Keratinocyte (primary cell): ENCODE data around the gene ABCD1. TPM values are rescaled to one million over a fixed set of nuclear protein-coding genes. Genes with fewer than 3 reads are reported as not detected.

Source experiments
- DNase-seq: peaks from one replicate; pipeline ENCODE4 v3.0.0-alpha.2; 2011; ENCODE audit warnings: low read depth, missing footprints, low spot score
- FAIRE-seq: peaks from 2 replicates; lab custom pipeline; 2011; peaks lifted over from hg19 to GRCh38; lab: Jason Lieb, UNC
- H2AFZ ChIP-seq: 2 replicates; pipeline ENCODE4 v1.6.0; 2012; ENCODE audit warnings: low read length, control low read depth, inconsistent platforms; ENCODE audit not compliant: control insufficient read depth
- H3K27ac ChIP-seq: 2 replicates; pipeline ENCODE4 v1.5.1; 2011; ENCODE audit warnings: low read length; ENCODE audit not compliant: control insufficient read depth, insufficient read depth
- H3K27me3 ChIP-seq: 3 replicates; pipeline ENCODE4 v1.6.0; 2011; ENCODE audit warnings: low read length; ENCODE audit not compliant: control insufficient read depth, insufficient read depth; ENCODE audit errors: extremely low read depth
- H3K36me3 ChIP-seq, 2 experiments: 2 replicates in 1 of 2; 3 replicates in 1 of 2; pipeline ENCODE4 v1.5.1; 2011; ENCODE audit warnings: low read length in 2 of 2, mild to moderate bottlenecking in 1 of 2; ENCODE audit not compliant: control insufficient read depth in 2 of 2, insufficient read depth in 2 of 2; ENCODE audit errors: extremely low read depth in 1 of 2
- H3K4me1 ChIP-seq: 3 replicates; pipeline ENCODE4 v1.5.1; 2011; ENCODE audit warnings: low read length; ENCODE audit not compliant: control insufficient read depth, insufficient read depth; ENCODE audit errors: extremely low read depth
- H3K4me2 ChIP-seq: 3 replicates; pipeline ENCODE4 v1.6.0; 2011; ENCODE audit warnings: low read depth, low read length; ENCODE audit not compliant: control insufficient read depth, insufficient read depth; ENCODE audit errors: extremely low read depth
- H3K4me3 ChIP-seq, 3 experiments: fragments of 200-600 bp in 1 of 3; sonication (generic) in 1 of 3; 2 replicates in 2 of 3; 3 replicates in 1 of 3; pipeline ENCODE4 v1.5.1; 2011 to 2016; ENCODE audit warnings: low read length in 3 of 3, mild to moderate bottlenecking in 3 of 3, control low read depth in 2 of 3, inconsistent platforms in 1 of 3, low read depth in 1 of 3, mixed read lengths in 1 of 3, mixed run types in 1 of 3, moderate library complexity in 1 of 3; ENCODE audit not compliant: control insufficient read depth in 2 of 3, insufficient read depth in 2 of 3; ENCODE audit errors: extremely low read depth in 1 of 3
- H3K79me2 ChIP-seq: 2 replicates; pipeline ENCODE4 v1.6.0; 2012; ENCODE audit warnings: low read length; ENCODE audit not compliant: control insufficient read depth, insufficient read depth
- H3K9ac ChIP-seq: 3 replicates; pipeline ENCODE4 v1.6.0; 2011; ENCODE audit warnings: low read length; ENCODE audit not compliant: control insufficient read depth, insufficient read depth; ENCODE audit errors: extremely low read depth
- H3K9me1 ChIP-seq: 3 replicates; pipeline ENCODE4 v1.6.0; 2011; ENCODE audit warnings: low read length; ENCODE audit not compliant: control insufficient read depth, insufficient read depth; ENCODE audit errors: extremely low read depth
- H3K9me3 ChIP-seq: 2 replicates; pipeline ENCODE4 v1.5.1; 2012; ENCODE audit warnings: low read depth, low read length; ENCODE audit not compliant: control insufficient read depth
- H4K20me1 ChIP-seq: 3 replicates; pipeline ENCODE4 v1.6.0; 2011; ENCODE audit warnings: low read length; ENCODE audit not compliant: control insufficient read depth, insufficient read depth; ENCODE audit errors: extremely low read depth
- EZH2 ChIP-seq: IDR thresholded peaks from one replicate; pipeline ENCODE4 v1.6.1; 2012; ENCODE audit warnings: inconsistent platforms, mild to moderate bottlenecking, low read length, moderate library complexity
- dilution Hi-C: fragments of 300-500 bp; cut with MboI; formaldehyde crosslinking; loops from one replicate; pipeline ENCODE4 v1.7.0; 2020; ENCODE audit warnings: low sequenced_read_pairs; ENCODE audit not compliant: extremely low pct_ligation_motif_present
- polyA plus RNA-seq, 5 experiments: library from polyadenylated mRNA; depleted of rRNA in 3 of 5; stranded (reverse) in 3 of 5; stranded (forward) in 1 of 5; unstranded in 1 of 5; fragments of >200 nt; gene quantifications; 1 replicate in 1 of 5; 2 replicates in 3 of 5; 3 replicates in 1 of 5; pipeline versions ENCODE4 v1.2.1 to v1.2.3, GENCODE V29; 2011 to 2012; ENCODE audit warnings: missing spikeins in 2 of 5, low read depth in 1 of 5, low replicate concordance in 1 of 5
- TF ChIP-seq, protein P1 (sequence below), 3 experiments: IDR thresholded peaks in 1 of 3; conservative IDR thresholded peaks in 1 of 3; optimal IDR thresholded peaks in 1 of 3; 2 replicates in 2 of 3; 3 replicates in 1 of 3; pipeline versions ENCODE3 to v1.5.1; 2011; ENCODE audit warnings: low read length in 3 of 3, mild to moderate bottlenecking in 3 of 3, moderate library complexity in 2 of 3, control low read depth in 1 of 3, inconsistent platforms in 1 of 3; ENCODE audit not compliant: insufficient read depth in 2 of 3; ENCODE audit errors: extremely low read depth in 1 of 3

ABCD1 gene
- polyA plus RNA-seq, 1 donor (not counting 4 experiments of a cell fraction or from before 2014, with no cell fraction given) = 0.81 TPM

GRCh38 chrX:153793291-153793690, 68.6 kb downstream of the ABCD1 start:
- Histone ChIP-seq H3K4me1 (peaks cover 14% of the 10 kb centered on the region), H3K4me3 (peak overlapping the region; percentile 61 to 85 (median 70)), H4K20me1 (no peaks in the 10 kb centered on the region), H3K27me3 (no peaks in the 10 kb centered on the region), H3K27ac (peak overlapping the region; percentile 90), H3K9me1 (no peaks in the 10 kb centered on the region), H3K4me2 (peak overlapping the region; percentile 82), H3K9me3 (no peaks in the 10 kb centered on the region), H2AFZ (no peak overlapping the region), H3K36me3 (peaks cover 9 to 12% of the 10 kb centered on the region in 2 experiments), H3K79me2 (peaks cover 47% of the 10 kb centered on the region), H3K9ac (peak overlapping the region; percentile 90)
- TF ChIP-seq, protein P1, sequence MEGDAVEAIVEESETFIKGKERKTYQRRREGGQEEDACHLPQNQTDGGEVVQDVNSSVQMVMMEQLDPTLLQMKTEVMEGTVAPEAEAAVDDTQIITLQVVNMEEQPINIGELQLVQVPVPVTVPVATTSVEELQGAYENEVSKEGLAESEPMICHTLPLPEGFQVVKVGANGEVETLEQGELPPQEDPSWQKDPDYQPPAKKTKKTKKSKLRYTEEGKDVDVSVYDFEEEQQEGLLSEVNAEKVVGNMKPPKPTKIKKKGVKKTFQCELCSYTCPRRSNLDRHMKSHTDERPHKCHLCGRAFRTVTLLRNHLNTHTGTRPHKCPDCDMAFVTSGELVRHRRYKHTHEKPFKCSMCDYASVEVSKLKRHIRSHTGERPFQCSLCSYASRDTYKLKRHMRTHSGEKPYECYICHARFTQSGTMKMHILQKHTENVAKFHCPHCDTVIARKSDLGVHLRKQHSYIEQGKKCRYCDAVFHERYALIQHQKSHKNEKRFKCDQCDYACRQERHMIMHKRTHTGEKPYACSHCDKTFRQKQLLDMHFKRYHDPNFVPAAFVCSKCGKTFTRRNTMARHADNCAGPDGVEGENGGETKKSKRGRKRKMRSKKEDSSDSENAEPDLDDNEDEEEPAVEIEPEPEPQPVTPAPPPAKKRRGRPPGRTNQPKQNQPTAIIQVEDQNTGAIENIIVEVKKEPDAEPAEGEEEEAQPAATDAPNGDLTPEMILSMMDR (optimal IDR thresholded peaks at IDR 0.05 in 1 of 3, IDR thresholded peaks at IDR 0.05 in 1 of 3, conservative IDR thresholded peaks at IDR 0.05 in 1 of 3; ENCODE audit: extremely low read depth in 1 of 3, insufficient read depth in 2 of 3, low read length in 3 of 3) = no peak
- TF ChIP-seq EZH2 = no peak
- no peak for DNase-seq
- dilution Hi-C loops = no loop called here
- FAIRE-seq = no peak

Other genes with a start within 250 kb of the ABCD1 start
- gene BGN, start 229.9 kb upstream of the ABCD1 start, polyA plus RNA-seq = 0.03 to 0.12 TPM (median 0.07 TPM) in 3 replicates
- not detected in 3 replicates for gene ATP2B3, start 207.2 kb upstream of the ABCD1 start, polyA plus RNA-seq
- 31.1 to 36.4 TPM (median 33.5 TPM) in 3 replicates for gene CCNQ, start 125.7 kb upstream of the ABCD1 start, polyA plus RNA-seq
- 0.47 to 0.57 TPM (median 0.50 TPM) in 3 replicates for gene DUSP9, start 77.7 kb upstream of the ABCD1 start, polyA plus RNA-seq
- gene PNCK, start 51.0 kb upstream of the ABCD1 start, polyA plus RNA-seq = 0.05 to 0.37 TPM (median 0.24 TPM) in 3 replicates
- 33.6 to 56.7 TPM (median 56.1 TPM) in 3 replicates for gene SLC6A8, start 36.9 kb upstream of the ABCD1 start, polyA plus RNA-seq
- gene BCAP31, start 469 bp upstream of the ABCD1 start, polyA plus RNA-seq = 260 to 267 TPM (median 262 TPM) in 3 replicates
- 7.2 to 14.4 TPM (median 8.6 TPM) in 3 replicates for gene PLXNB3, start 39.4 kb downstream of the ABCD1 start, polyA plus RNA-seq
- gene SRPK3, start 56.2 kb downstream of the ABCD1 start, polyA plus RNA-seq = 0.08 to 0.21 TPM (median 0.10 TPM) in 3 replicates
- gene IDH3G, start 69.5 kb downstream of the ABCD1 start, polyA plus RNA-seq = 44.7 to 73.5 TPM (median 45.8 TPM) in 3 replicates
- gene SSR4, start 69.8 kb downstream of the ABCD1 start, polyA plus RNA-seq = 187 to 320 TPM (median 209 TPM) in 3 replicates
- gene PDZD4, start 105.7 kb downstream of the ABCD1 start, polyA plus RNA-seq = 0.05 to 0.35 TPM (median 0.05 TPM) in 3 replicates
- gene L1CAM, start 161.3 kb downstream of the ABCD1 start, polyA plus RNA-seq = 18.2 to 31.1 TPM (median 23.3 TPM) in 3 replicates
- not detected in 3 replicates for gene AVPR2, start 179.8 kb downstream of the ABCD1 start, polyA plus RNA-seq
- gene ARHGAP4, start 201.4 kb downstream of the ABCD1 start, polyA plus RNA-seq = 0.35 to 0.66 TPM (median 0.55 TPM) in 3 replicates
- 103 to 149 TPM (median 112 TPM) in 3 replicates for gene NAA10, start 210.2 kb downstream of the ABCD1 start, polyA plus RNA-seq
- 0.08 to 0.40 TPM (median 0.16 TPM) in 3 replicates for gene RENBP, start 219.8 kb downstream of the ABCD1 start, polyA plus RNA-seq
- 2.7 to 7.0 TPM (median 3.0 TPM) in 3 replicates for gene HCFC1, start 247.0 kb downstream of the ABCD1 start, polyA plus RNA-seq
- gene TMEM187, start 247.9 kb downstream of the ABCD1 start, polyA plus RNA-seq = 6.6 to 13.1 TPM (median 7.5 TPM) in 3 replicates